H1 (cell line): ENCODE data around the gene MAP1LC3A. TPM values are rescaled to one million over a fixed set of nuclear protein-coding genes. Genes with fewer than 3 reads are reported as not detected.

Experiments used
- CTCF ChIA-PET: fragments of 300-600 bp; sonication (Branson Sonifier 250); formaldehyde crosslinking; loops from one replicate; lab custom pipeline; 2021; ENCODE audit not compliant: partially characterized antibody; lab: Charles Lee
- POLR2A ChIA-PET: fragments of 300-600 bp; sonication (Branson Sonifier 250); formaldehyde crosslinking; loops from one replicate; lab custom pipeline; 2021; ENCODE audit warnings: inconsistent platforms; ENCODE audit not compliant: partially characterized antibody; lab: Charles Lee
- DNase-seq, 2 experiments: peaks; one replicate each; pipeline versions ENCODE4 v3.0.0 to v3.0.0-alpha.2; 2010 to 2022; ENCODE audit warnings: low spot score in 2 of 2, low read depth in 1 of 2, mixed read lengths in 1 of 2
- FAIRE-seq: peaks from 2 replicates; lab custom pipeline; 2011; peaks lifted over from hg19 to GRCh38; lab: Jason Lieb, UNC
- H2AFZ ChIP-seq: 2 replicates; pipeline ENCODE4 v1.8.1; 2012; ENCODE audit warnings: low read length, inconsistent platforms
- H2AK5ac ChIP-seq: 2 replicates; pipeline ENCODE4 v1.6.1; 2013; ENCODE audit warnings: low read depth, low read length
- H2BK120ac ChIP-seq: replicated peaks from 2 replicates; pipeline ENCODE3; 2013; ENCODE audit warnings: low read depth, low read length, inconsistent platforms
- H2BK12ac ChIP-seq: 2 replicates; pipeline ENCODE4 v1.6.1; 2013; ENCODE audit warnings: low read depth, low read length
- H2BK15ac ChIP-seq: 2 replicates; pipeline ENCODE4 v1.6.1; 2013; ENCODE audit warnings: low read length
- H2BK20ac ChIP-seq: 2 replicates; pipeline ENCODE4 v1.6.1; 2013; ENCODE audit warnings: low read length
- H2BK5ac ChIP-seq: 2 replicates; pipeline ENCODE4 v1.6.1; 2013; ENCODE audit warnings: low read depth, low read length
- H3K14ac ChIP-seq: 2 replicates; pipeline ENCODE4 v1.6.1; 2013; ENCODE audit warnings: inconsistent platforms; ENCODE audit not compliant: insufficient read length
- H3K18ac ChIP-seq: 2 replicates; pipeline ENCODE4 v1.6.1; 2013; ENCODE audit warnings: low read length; ENCODE audit errors: extremely low read depth
- H3K23ac ChIP-seq: 2 replicates; pipeline ENCODE4 v1.6.1; 2013; ENCODE audit warnings: inconsistent platforms; ENCODE audit not compliant: insufficient read length
- H3K23me2 ChIP-seq: 2 replicates; pipeline ENCODE4 v1.6.1; 2013; ENCODE audit warnings: low read depth, low read length
- H3K27ac ChIP-seq: 2 replicates; pipeline ENCODE4 v1.6.1; 2011; ENCODE audit warnings: low read depth, low read length, inconsistent platforms
- H3K27me3 ChIP-seq, 4 experiments: replicated peaks in 1 of 4; 1 replicate in 1 of 4; 2 replicates in 3 of 4; pipeline versions ENCODE4 v1.6.1 to v1.8.1; 2011 to 2013; ENCODE audit warnings: low read length in 3 of 4, mild to moderate bottlenecking in 3 of 4, inconsistent platforms in 2 of 4, mixed read lengths in 2 of 4, moderate library complexity in 1 of 4; ENCODE audit not compliant: control insufficient read depth in 3 of 4, insufficient read depth in 3 of 4; ENCODE audit errors: extremely low read depth in 1 of 4
- H3K36me3 ChIP-seq, 4 experiments: 2 replicates each; pipeline versions ENCODE4 v1.6.1 to v1.8.1; 2011 to 2013; ENCODE audit warnings: mild to moderate bottlenecking in 4 of 4, low read length in 3 of 4, moderate library complexity in 2 of 4, control low read depth in 1 of 4, inconsistent platforms in 1 of 4; ENCODE audit not compliant: insufficient read depth in 4 of 4, control insufficient read depth in 2 of 4
- H3K4ac ChIP-seq: replicated peaks from 2 replicates; pipeline ENCODE3; 2013; ENCODE audit warnings: low read length, low read depth, mixed read lengths, inconsistent platforms; ENCODE audit not compliant: insufficient read length
- H3K4me1 ChIP-seq, 4 experiments: replicated peaks in 1 of 4; 1 replicate in 1 of 4; 2 replicates in 3 of 4; pipeline versions ENCODE4 v1.6.1 to v1.8.1; 2011 to 2013; ENCODE audit warnings: low read length in 3 of 4, inconsistent platforms in 2 of 4, mixed read lengths in 1 of 4; ENCODE audit not compliant: insufficient read depth in 4 of 4, control insufficient read depth in 3 of 4
- H3K4me2 ChIP-seq, 2 experiments: 2 replicates each; pipeline versions ENCODE4 v1.6.1 to v1.8.1; 2011 to 2013; ENCODE audit warnings: low read depth in 2 of 2, low read length in 2 of 2, control low read depth in 1 of 2, inconsistent platforms in 1 of 2, mild to moderate bottlenecking in 1 of 2; ENCODE audit not compliant: insufficient read depth in 1 of 2
- H3K4me3 ChIP-seq, 4 experiments: fragments of 200-600, 300-600 bp in 1 of 4; sonication (generic), shearing (Covaris generic), sonication (Bioruptor Twin) in 1 of 4; 2 replicates each; pipeline versions ENCODE4 v1.5.1 to v1.8.1; 2011 to 2016; ENCODE audit warnings: low read length in 4 of 4, low read depth in 3 of 4, control low read depth in 2 of 4, inconsistent platforms in 2 of 4, mild to moderate bottlenecking in 2 of 4, mixed read lengths in 1 of 4, moderate library complexity in 1 of 4; ENCODE audit not compliant: insufficient read depth in 2 of 4; ENCODE audit errors: extremely low read depth in 1 of 4
- H3K56ac ChIP-seq: replicated peaks from 2 replicates; pipeline ENCODE3; 2013; ENCODE audit warnings: low read depth, mild to moderate bottlenecking, mixed read lengths, low read length, inconsistent platforms; ENCODE audit not compliant: insufficient read length
- H3K79me1 ChIP-seq: 2 replicates; pipeline ENCODE4 v1.6.1; 2013; ENCODE audit warnings: low read depth, low read length, control low read depth
- H3K79me2 ChIP-seq, 2 experiments: 2 replicates each; pipeline versions ENCODE4 v1.6.1 to v1.8.1; 2012 to 2013; ENCODE audit warnings: low read length in 2 of 2, mild to moderate bottlenecking in 2 of 2, inconsistent platforms in 1 of 2; ENCODE audit not compliant: insufficient read depth in 2 of 2, control insufficient read depth in 1 of 2
- H3K9ac ChIP-seq, 4 experiments: replicated peaks in 1 of 4; 1 replicate in 1 of 4; 2 replicates in 3 of 4; pipeline versions ENCODE4 v1.6.1 to v1.8.1; 2011 to 2013; ENCODE audit warnings: low read depth in 3 of 4, low read length in 3 of 4, control low read depth in 2 of 4, mild to moderate bottlenecking in 2 of 4, moderate library complexity in 2 of 4, inconsistent platforms in 1 of 4; ENCODE audit errors: extremely low read depth in 1 of 4
- H3K9me3 ChIP-seq, 2 experiments: 2 replicates each; pipeline versions ENCODE4 v1.6.1 to v1.8.1; 2012 to 2013; ENCODE audit warnings: mild to moderate bottlenecking in 2 of 2, moderate library complexity in 2 of 2, control low read depth in 1 of 2, inconsistent platforms in 1 of 2, low read depth in 1 of 2, low read length in 1 of 2, mixed read lengths in 1 of 2; ENCODE audit not compliant: insufficient read depth in 2 of 2
- H4K20me1 ChIP-seq, 2 experiments: replicated peaks in 1 of 2; 2 replicates each; pipeline versions ENCODE3 to v1.8.1; 2011 to 2013; ENCODE audit warnings: inconsistent platforms in 2 of 2, low read length in 2 of 2, mild to moderate bottlenecking in 1 of 2; ENCODE audit not compliant: insufficient read depth in 2 of 2, control insufficient read depth in 1 of 2
- H4K5ac ChIP-seq: 2 replicates; pipeline ENCODE4 v1.6.1; 2013; ENCODE audit warnings: low read length, low read depth, mixed read lengths, inconsistent platforms; ENCODE audit not compliant: insufficient read length
- H4K8ac ChIP-seq: 2 replicates; pipeline ENCODE4 v1.8.0; 2013; ENCODE audit warnings: mild to moderate bottlenecking, moderate library complexity, low read length, inconsistent platforms; ENCODE audit not compliant: insufficient read depth; ENCODE audit errors: extremely low read depth
- H4K91ac ChIP-seq: replicated peaks from 2 replicates; pipeline ENCODE3; 2013; ENCODE audit warnings: low read length, mixed read lengths, inconsistent platforms; ENCODE audit not compliant: insufficient read length
- ASH2L ChIP-seq: fragments of 200-600, 300-600 bp; sonication (generic); IDR thresholded peaks from one replicate; pipeline ENCODE4 v1.7.1; 2017; ENCODE audit warnings: low read length
- BRCA1 ChIP-seq: IDR thresholded peaks from 2 replicates; pipeline ENCODE4 v1.6.1; 2012; ENCODE audit warnings: low read depth, low read length, improper control_type of control experiment
- GTF2F1 ChIP-seq: IDR thresholded peaks from 2 replicates; pipeline ENCODE4 v1.6.1; 2012; ENCODE audit warnings: low read depth, low read length, improper control_type of control experiment, borderline replicate concordance
- HDAC2 ChIP-seq, 2 experiments: fragments of 300-600 bp in 1 of 2; sonication (generic) in 1 of 2; IDR thresholded peaks; 2 replicates each; pipeline ENCODE4 v1.6.1; 2011 to 2012; ENCODE audit warnings: low read depth in 2 of 2, low read length in 2 of 2, mild to moderate bottlenecking in 2 of 2, moderate library complexity in 2 of 2, borderline replicate concordance in 1 of 2, inconsistent platforms in 1 of 2
- NANOG ChIP-seq: IDR thresholded peaks from 2 replicates; pipeline ENCODE4 v1.6.1; 2011; ENCODE audit warnings: low read length, low read depth, mild to moderate bottlenecking, inconsistent platforms; ENCODE audit not compliant: insufficient read depth, poor library complexity, severe bottlenecking
- NRF1 ChIP-seq: IDR thresholded peaks from 2 replicates; pipeline ENCODE4 v1.6.1; 2011; ENCODE audit warnings: mild to moderate bottlenecking, low read depth, low read length, improper control_type of control experiment
- PHF8 ChIP-seq: fragments of 200-600 bp; sonication (generic); conservative IDR thresholded peaks from 2 replicates; pipeline ENCODE4 v1.7.1; 2012; ENCODE audit warnings: low read depth, mild to moderate bottlenecking, inconsistent platforms, low read length, moderate library complexity
- POLR2A ChIP-seq, 2 experiments: IDR thresholded peaks; 1 replicate in 1 of 2; 2 replicates in 1 of 2; pipeline ENCODE4 v1.6.1; 2011; ENCODE audit warnings: low read depth in 2 of 2, low read length in 2 of 2, mild to moderate bottlenecking in 2 of 2; ENCODE audit errors: control extremely low read depth in 1 of 2
- RXRA ChIP-seq: IDR thresholded peaks from 2 replicates; pipeline ENCODE4 v1.6.1; 2011; ENCODE audit warnings: low read depth, mild to moderate bottlenecking, low read length, moderate library complexity; ENCODE audit not compliant: insufficient read depth
- SP4 ChIP-seq: IDR thresholded peaks from 2 replicates; pipeline ENCODE4 v1.6.1; 2012; ENCODE audit warnings: low read length, inconsistent platforms
- TAF7 ChIP-seq: optimal IDR thresholded peaks from 2 replicates; pipeline ENCODE3; 2011; ENCODE audit warnings: low read depth, mild to moderate bottlenecking, inconsistent platforms, low read length, moderate library complexity, borderline replicate concordance
- TBP ChIP-seq: IDR thresholded peaks from 2 replicates; pipeline ENCODE4 v1.6.1; 2011; ENCODE audit warnings: low read depth, low read length, improper control_type of control experiment
- TEAD4 ChIP-seq: IDR thresholded peaks from 2 replicates; pipeline ENCODE4 v1.6.1; 2012; ENCODE audit warnings: low read depth, low read length, inconsistent platforms, mixed read lengths
- ZNF274 ChIP-seq: IDR thresholded peaks from 2 replicates; pipeline ENCODE4 v1.7.0; 2012; ENCODE audit warnings: low read length, borderline replicate concordance; ENCODE audit errors: extremely low read depth
- WGBS, 2 experiments: shearing (Covaris generic) in 1 of 2; methylation state at CpG; one replicate each; pipeline versions ENCODE4 v1.1.6 to v1.1.7; 2013 to 2015; ENCODE audit warnings: low lambda C conversion rate in 2 of 2, mixed read lengths in 2 of 2, inconsistent platforms in 1 of 2, low coverage in 1 of 2, missing lambda C conversion rate in 1 of 2; ENCODE audit not compliant: insufficient replicate concordance in 2 of 2, insufficient coverage in 1 of 2, insufficient read length in 1 of 2; ENCODE audit errors: extremely low coverage in 1 of 2, missing lambda C conversion rate in 1 of 2; 5-methylcytosine and 5-hydroxymethylcytosine counted together
- polyA plus RNA-seq, 7 experiments: library from polyadenylated mRNA; depleted of rRNA in 3 of 7; stranded (reverse) in 5 of 7; unstranded in 2 of 7; fragments of >200 nt in 5 of 7; fragments of 200-250 nt in 2 of 7; gene quantifications; 1 replicate in 5 of 7; 2 replicates in 1 of 7; 4 replicates in 1 of 7; pipeline versions ENCODE4 v1.2.1 to v1.2.3, GENCODE V29; 2011 to 2013; ENCODE audit warnings: missing spikeins in 2 of 7, mixed read lengths in 2 of 7
- total RNA-seq: library from RNA; stranded (reverse); fragmentation: NEBNext Ultra II Directional; extraction: Animal tissue kit (Norgen Biotek cat#: 25700); gene quantifications from 2 replicates; pipeline ENCODE4 v1.2.1, GENCODE V29; 2021

Gene MAP1LC3A
- total and polyA plus RNA-seq, 2 of the 8 experiments (the other 6 are each of a cell fraction or from before 2014, with no cell fraction given), result 5.0 to 6.1 TPM

- ChIA-PET CTCF (interaction anchor here (0.7 to 5.9 kb wide), 6 partner anchors 10 to 211 kb away, joined by 3 to 50 read pairs (median 4); no protein-coding TSS in a partner anchor), POLR2A (interaction anchor here (0.8 to 2.8 kb wide), 3 partner anchors 12 to 212 kb away, joined by 4 to 7 read pairs (median 4); no protein-coding TSS in a partner anchor)
- H3K4me1 ChIP-seq, result peaks cover 0 to 4% (median 3%) of the 10 kb centered on the region in 4 experiments; a peak in 3 of 7 replicates
- no peak overlapping the region for H4K5ac ChIP-seq
- no peak overlapping the region for H3K14ac ChIP-seq
- H2BK12ac ChIP-seq, result no peak overlapping the region
- no peak overlapping the region for H2AK5ac ChIP-seq
- H3K56ac ChIP-seq, result no peak overlapping the region
- H3K27me3 ChIP-seq, result no peaks in the 10 kb centered on the region
- H3K79me1 ChIP-seq, result peaks cover 12% of the 10 kb centered on the region
- H3K4me3 ChIP-seq, result no peak overlapping the region
- H3K4ac ChIP-seq, result no peak overlapping the region
- H3K9ac ChIP-seq, result no peak overlapping the region
- peaks cover 0 to 64% of the 10 kb centered on the region in 2 experiments; a peak in 3 of 4 replicates for H3K79me2 ChIP-seq
- FAIRE-seq (no peak), DNase-seq (peak in 1 of 2 experiments; percentile 11)
- H3K23me2 ChIP-seq, result no peaks in the 10 kb centered on the region
- WGBS, 2 experiments, result 91% methylated on average over 5 of the region's 11 CpGs; no CpG with 5 or more reads in 1 of the 2 experiments
- no peak overlapping the region for H3K23ac ChIP-seq
- no peak overlapping the region for H4K91ac ChIP-seq
- H2BK20ac ChIP-seq, result no peak overlapping the region
- H2BK120ac ChIP-seq, result no peak overlapping the region
- no peak overlapping the region for H4K8ac ChIP-seq
- H3K27ac ChIP-seq, result no peak overlapping the region
- no peak overlapping the region for H2AFZ ChIP-seq
- peaks cover 8 to 25% (median 20%) of the 10 kb centered on the region in 4 experiments for H3K36me3 ChIP-seq
- no peaks in the 10 kb centered on the region for H3K9me3 ChIP-seq
- peaks cover 22 to 24% of the 10 kb centered on the region in 2 experiments for H4K20me1 ChIP-seq
- no peak overlapping the region for H2BK15ac ChIP-seq
- H2BK5ac ChIP-seq, result no peak overlapping the region
- H3K18ac ChIP-seq, result no peak overlapping the region
- no peak overlapping the region for H3K4me2 ChIP-seq
- TF ChIP-seq HDAC2 (IDR thresholded peaks at IDR 0.05; ENCODE audit: borderline replicate concordance in 1 of 2, low read depth in 2 of 2, low read length in 2 of 2), result no peak
- no peak for TF ChIP-seq TAF7
- TF ChIP-seq RXRA, result no peak
- TF ChIP-seq NANOG, result no peak
- no peak for TF ChIP-seq BRCA1
- TF ChIP-seq PHF8, result no peak
- TF ChIP-seq SP4, result no peak
- no peak for TF ChIP-seq ASH2L
- TF ChIP-seq ZNF274, result no peak
- no peak for TF ChIP-seq GTF2F1
- no peak for TF ChIP-seq NRF1
- no peak for TF ChIP-seq TBP
- TF ChIP-seq POLR2A (IDR thresholded peaks at IDR 0.05; ENCODE audit: control extremely low read depth in 1 of 2, low read depth in 2 of 2, low read length in 2 of 2), result no peak
- TF ChIP-seq TEAD4, result no peak
These were observed 34.1 kb upstream of the MAP1LC3A start for GRCh38 chr20:34524426-34524825.
